Glomerular visceral epithelial cell (primary cell): ENCODE measurements around the gene MYB.

ENCODE experiments used
- DNase-seq: peaks from one replicate; pipeline ENCODE4 v3.0.0-alpha.2; 2016; ENCODE audit errors: extremely low spot score

Gene MYB

DNA sequence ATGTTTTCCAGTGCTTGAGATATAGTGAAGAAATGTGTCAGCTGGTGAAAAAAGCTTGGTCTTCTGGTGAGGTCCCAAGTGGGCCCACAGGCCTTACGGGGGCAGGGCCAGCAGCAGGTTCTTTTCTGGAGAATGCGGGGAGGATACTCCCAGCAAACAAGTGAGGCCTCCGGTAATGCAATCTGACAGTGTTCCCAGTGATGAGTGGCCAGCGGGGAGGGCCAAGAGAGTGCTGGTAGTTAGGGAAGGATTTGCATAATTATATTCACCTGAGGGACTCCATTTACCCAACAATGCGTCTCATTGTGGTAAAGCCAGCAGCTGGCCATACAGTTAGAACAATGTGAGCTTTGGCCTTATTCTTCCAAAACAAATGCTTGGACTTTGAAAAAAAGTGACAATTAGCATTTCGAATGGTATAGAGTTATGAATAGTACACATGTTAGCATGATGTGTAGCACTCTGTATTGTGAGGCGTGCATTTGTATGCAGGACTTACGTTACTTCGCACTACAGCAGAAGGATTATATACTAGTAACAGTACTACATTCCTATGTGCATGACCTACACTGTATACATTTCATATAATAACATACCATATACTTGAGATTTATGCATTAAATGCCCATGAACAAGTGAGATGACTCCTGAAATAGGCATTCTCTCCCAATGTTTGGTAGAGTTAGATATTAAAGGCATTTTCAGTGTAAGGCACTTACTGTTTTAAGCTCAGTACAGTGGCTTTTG, 69.8 kb downstream of the MYB start:
- DNase-seq: no peak

DNA sequence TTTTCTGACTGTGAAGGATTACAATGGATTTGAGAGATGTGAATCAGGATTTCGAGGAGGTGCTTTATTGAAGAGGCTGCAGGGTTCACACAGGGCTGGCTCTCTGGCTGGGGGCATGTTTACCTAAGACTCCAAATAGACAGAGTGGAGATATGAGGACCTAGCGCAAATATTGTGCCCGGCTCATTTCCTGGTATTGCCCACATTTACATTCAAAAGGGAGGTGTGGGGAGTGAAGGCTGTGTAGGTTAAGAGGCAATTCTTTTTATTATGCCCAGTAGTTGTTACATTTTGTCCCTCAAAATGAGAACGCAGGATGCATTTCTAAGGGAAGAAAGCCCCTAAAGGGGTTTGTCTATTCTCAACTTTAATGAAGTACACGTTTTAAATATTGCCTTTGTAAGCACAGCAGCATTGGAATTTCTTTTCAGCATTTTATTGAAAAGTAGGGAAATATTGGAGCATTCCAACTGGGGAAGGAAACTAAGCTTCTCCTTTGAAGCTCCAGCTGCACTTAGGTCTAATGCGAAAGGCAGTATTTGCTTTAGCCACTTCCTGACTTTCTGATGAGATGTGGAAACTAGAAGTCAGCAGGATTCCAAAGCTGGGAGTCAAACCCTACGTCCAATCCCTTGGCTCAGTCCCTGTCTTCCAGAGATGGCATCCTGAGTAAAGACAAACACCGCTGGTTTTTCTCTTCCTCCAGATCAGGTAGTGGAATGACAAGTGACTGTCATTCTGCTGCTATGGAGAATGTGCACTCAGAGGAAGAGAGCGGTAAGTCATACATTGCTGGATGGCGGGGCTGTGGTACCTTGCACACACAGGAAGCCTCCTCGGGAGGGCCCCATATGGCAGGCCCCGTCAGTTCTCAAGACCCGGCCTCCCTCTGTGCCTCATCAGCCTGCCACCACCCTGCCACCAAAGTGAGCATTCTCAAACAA, 70.7 kb downstream of the MYB start:
- DNase-seq: no peak

DNA sequence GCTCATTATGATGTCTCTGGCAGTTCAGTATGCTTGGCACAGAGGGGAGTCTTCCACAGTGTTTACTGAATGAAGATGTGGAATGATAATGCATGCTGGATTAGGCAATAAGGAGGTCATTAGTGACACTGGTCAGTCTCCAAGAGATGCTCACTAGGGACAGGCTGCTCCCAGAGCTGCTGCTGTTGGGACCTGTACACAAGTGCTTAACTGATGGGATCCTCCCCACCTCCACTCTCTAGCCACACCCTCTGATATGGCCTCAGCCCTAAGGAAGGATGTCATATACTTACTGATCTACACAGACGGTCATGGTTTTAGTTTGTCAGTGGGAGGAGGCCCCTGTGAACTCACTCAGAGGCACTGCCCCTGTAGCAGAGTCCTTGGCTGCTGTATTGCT, 73.4 kb downstream of the MYB start:
- no peak for DNase-seq

DNA sequence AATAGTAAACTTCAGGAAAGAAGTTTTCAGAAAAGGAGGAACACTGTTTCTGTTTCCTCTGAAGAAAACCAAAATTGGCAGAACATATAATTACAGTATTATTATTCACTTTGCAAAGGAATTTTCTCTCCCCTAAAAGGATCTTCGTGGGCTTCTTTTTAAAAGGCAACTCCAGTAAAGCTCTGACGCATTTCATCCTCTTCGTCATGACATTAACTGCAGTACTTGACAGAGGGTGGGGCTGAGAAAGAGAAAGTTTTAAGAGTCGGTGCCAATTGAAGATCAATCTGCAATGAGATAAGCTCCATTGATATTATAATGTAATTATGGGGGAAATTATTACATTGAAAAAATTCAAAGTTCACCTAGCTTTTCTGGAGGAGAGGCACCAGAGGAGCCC, 75.8 kb downstream of the MYB start:
- DNase-seq: no peak

DNA sequence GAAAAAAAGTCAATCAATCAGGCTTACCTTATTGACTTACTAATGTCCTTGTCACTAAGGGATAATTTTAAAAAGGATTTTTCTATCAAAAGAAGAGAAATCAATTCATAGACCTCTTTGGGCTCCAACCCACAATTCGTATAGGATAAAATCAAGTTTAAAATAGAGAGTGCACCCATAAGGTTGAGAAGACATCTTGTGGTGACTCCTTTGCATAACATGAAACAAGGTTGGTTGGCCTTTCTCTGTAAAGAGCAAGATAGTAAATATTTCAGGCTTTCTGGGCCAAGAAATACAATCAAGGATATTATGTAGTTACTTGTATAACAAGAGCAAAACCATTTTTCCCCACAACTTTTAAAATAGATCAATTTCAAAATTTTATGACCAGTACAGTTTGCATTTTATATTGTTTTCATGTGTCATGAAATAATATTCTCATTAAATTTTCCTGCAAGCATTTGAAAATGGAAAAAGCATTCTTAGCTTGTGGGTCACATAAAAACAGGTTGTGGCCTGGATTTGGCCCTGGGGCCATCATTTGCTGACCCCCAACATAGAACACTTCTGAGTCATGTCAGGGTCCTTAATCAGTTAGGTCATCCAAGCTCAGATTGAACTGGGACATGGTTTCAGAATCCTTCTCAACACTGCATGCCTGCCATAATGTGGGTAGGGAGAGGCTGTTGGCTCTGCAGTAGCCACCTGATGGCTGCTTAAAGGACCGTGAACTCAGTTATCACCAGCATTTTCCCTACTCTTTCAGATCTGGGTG, 76.7 kb downstream of the MYB start:
- no peak for DNase-seq

DNA sequence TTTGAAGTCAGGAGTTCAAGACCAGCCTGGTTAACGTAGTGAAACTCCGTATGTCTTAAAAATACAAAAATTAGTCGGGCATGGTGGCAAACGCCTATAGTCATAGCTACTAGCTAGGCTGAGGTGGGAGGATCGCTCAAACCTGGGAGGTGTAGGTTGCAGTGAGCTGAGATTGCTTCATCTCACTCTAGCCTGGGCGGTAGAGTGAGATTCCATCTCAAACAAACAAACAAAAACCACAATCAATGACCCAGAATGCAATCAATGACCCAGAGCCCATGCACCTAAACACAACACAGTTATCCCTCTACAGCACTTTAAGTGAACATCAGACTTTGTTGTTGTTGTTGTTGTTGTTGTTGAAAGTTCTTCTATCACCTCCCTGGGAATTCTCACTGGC, 77.9 kb downstream of the MYB start:
- DNase-seq: no peak

DNA sequence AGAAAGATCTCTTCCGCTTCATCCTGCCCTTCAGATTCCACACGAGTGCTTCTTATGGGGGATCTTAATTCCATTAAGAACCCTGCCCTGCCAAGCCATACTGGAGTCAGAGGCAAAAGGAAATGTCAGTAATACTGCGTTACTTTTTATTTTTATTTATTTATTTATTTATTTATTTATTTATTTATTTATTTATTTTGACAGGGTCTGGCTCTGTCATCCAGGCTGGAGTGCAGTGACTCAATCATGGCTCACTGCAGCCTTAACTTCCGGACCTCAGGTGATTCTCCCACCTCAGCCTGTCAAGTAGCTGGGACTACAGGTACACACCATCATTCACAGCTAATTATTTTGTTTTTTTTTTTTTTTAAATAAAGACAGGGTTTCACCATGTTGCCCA, 79.5 kb downstream of the MYB start:
- DNase-seq: no peak

DNA sequence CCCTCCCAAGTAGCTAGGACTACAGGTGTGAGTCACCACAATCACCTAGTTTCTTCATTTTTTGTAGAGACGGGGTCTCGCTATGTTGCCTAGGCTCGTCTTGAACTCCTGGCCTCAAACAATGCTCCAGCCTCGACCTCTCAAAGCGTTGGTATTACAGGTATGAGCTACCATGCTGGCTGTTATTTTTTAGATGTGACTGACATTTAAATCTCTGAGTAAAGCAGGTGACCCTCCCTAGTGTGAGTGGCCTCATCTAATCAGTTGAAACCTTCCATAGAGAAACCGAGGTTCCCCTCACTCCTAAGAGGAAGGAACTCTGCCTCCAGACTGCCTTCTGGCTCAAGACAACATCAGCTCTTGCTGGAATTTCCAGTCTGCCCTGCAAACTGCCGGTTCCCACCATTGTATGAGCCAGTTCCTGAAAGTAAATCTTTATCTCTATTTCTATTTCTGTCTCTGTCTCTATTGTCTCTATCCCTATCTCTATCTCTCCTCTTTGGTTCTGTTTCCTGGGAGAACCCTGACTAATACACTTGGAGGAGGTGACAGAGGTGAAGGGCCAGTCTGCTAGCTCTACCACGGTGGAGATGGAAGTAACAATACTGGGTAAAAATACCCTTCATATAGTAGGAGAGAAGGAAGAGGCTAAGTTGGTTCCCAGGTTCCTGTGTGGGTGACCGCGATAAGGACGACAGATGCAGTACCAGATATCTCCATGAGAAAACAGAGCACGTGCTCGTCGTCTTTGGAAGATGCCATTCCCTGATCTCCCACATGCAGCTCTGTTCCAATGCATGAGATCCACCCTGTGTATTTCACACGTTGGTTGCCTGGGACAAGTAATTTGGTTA, 81.0 kb downstream of the MYB start:
- no peak for DNase-seq

DNA sequence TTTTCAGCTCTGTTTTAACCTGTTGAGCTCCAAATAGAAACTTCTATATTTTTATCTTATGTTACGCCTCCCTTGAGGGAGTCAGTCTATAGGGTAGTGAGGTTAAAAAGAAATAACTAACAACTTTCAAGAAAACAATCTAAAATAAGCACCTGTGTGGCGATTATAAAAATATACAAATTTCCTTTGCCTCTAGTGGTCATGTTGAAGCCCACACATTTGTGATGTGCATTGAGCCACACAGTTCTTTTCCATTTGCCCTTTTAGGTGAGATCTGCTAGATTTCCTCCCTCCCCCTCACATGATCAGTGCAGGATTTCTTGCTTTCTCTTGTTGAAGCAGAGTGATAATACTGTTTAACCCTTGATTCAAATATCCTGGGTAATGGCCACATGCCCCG, 84.2 kb downstream of the MYB start:
- DNase-seq: no peak

DNA sequence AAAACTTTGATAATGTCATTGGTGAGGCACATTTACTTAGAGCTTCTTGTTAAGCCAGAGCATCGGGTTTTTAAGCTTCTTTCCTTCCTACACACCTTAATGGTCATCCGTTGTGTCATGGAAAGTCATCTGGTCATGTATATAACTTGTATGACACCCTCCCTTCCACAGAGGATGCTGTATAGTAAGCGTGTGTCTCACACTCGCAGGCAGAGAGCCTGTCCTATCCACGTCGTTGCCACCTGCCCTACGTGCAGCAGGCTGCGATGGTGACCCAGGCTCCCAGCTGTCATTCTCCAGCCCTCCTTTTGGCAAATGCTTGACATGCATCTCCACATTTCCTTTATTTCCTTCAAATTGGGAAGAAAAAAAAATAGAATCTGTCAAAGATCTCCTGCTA, 85.6 kb downstream of the MYB start:
- DNase-seq: no peak

DNA sequence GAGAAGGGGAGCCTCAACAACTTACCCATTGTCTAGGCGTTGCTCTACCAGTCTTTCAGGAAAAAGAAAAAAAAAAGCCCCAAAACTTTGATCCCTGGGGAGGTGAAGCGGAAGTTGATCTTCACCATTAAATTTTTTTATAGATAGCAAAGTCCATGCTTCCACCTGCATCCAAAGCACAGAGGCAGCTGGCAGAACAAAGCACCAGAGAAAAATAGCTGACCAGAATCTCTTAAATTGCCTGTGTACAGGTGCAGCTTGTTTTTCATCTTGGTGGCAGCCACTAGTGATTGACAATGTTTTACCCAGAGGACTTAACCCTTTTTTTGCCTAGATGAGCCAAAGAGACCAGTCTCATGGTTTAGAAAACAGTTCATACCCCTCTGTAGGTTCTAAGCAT, 86.0 kb downstream of the MYB start:
- no peak for DNase-seq

DNA sequence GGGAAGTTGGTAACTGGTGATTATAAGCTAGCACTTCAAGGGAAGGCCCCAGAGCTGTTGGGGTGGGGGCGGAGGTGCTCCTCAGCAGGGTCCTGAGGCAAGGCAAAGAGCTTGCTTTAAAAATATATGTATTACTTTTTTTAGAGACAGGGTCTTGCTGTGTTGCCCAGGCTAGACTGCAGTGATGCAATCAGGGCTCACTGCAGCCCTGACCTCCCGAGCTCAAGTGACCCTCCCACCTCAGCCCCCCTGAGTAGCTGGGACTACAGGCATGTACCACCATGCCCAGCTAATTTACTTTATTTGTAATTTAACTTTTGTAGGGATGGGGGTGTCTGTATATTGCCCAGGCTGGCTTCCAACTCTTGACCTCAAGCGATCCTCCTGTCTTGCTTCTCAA, 87.2 kb downstream of the MYB start:
- DNase-seq: no peak

DNA sequence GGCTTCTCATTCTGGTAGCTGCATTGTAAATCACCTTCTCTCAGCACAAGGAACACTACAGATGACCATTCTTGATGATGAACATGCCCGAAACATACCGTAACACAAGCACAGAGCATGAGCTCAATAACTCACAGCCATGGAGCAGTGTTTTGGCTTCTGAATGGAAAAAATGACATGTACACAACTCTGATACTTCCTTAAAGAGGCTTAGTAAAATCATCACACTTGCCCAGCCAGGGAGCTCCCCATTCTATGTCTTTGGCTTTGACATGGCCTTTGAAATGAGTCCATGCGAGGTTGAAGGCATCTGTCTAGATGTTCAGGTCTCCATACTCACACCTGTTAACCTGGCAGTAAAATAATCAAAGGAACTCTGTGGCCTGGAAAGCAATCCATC, 87.6 kb downstream of the MYB start:
- no peak for DNase-seq
